Stimulated activated CD4-positive, alpha-beta T cell treated with anti-CD3 and anti-CD28 coated beads, Interleukin-1b, Interleukin-23, amount 100 ng/mL, for 48 hours (primary cell): ENCODE data around the gene IFT52.

Experiments
- DNase-seq: peaks from one replicate; pipeline ENCODE4 v3.0.0-alpha.2; 2020

Gene IFT52

GRCh38 chr20:43695571-43695970 is 104.8 kb downstream of the IFT52 start:
- DNase-seq, result no peak
